SK-N-SH (cell line): ENCODE data around the gene ERGIC2. TPM values are rescaled to one million over a fixed set of nuclear protein-coding genes. Genes with fewer than 3 reads are reported as not detected.

Experiments
- CTCF ChIA-PET: fragments of 300-600, 350-600 bp; formaldehyde crosslinking; extraction: SDS; loops from one replicate; lab custom pipeline; 2021; lab: Yijun Ruan, JAX
- POLR2A ChIA-PET: fragments of 350-600 bp; sonication (Branson Sonifier 250); formaldehyde crosslinking; extraction: SDS; loops from one replicate; lab custom pipeline; 2020; ENCODE audit warnings: antibody characterized with exemption, inconsistent platforms; lab: Yijun Ruan, JAX
- DNase-seq: peaks from one replicate; pipeline ENCODE4 v3.0.0; 2012
- H2AFZ ChIP-seq: fragments of 200-600 bp; sonication (generic); 2 replicates; pipeline ENCODE4 v1.8.1; 2016; ENCODE audit warnings: antibody characterized with exemption, mild to moderate bottlenecking, low read depth
- H3F3A ChIP-seq: fragments of 200-600 bp; sonication (generic); replicated peaks from 2 replicates; pipeline ENCODE3; 2016; ENCODE audit warnings: antibody characterized with exemption, mild to moderate bottlenecking; ENCODE audit not compliant: insufficient read depth
- H3K27ac ChIP-seq, 2 experiments: fragments of 200-500 bp in 1 of 2; fragments of 200-600 bp in 1 of 2; sonication (Bioruptor generic) in 1 of 2; sonication (generic), shearing (Covaris generic) in 1 of 2; 2 replicates each; pipeline versions ENCODE4 v1.5.1 to v1.6.1; 2014 to 2016; ENCODE audit warnings: low read depth in 2 of 2, inconsistent platforms in 1 of 2, low read length in 1 of 2, mild to moderate bottlenecking in 1 of 2, mixed read lengths in 1 of 2
- H3K27me3 ChIP-seq: fragments of 200-600 bp; sonication (generic), shearing (Covaris generic); 2 replicates; pipeline ENCODE4 v1.6.1; 2016; ENCODE audit warnings: mixed run types; ENCODE audit not compliant: insufficient read depth
- H3K36me3 ChIP-seq, 2 experiments: fragments of 200-500 bp in 1 of 2; fragments of 200-600 bp in 1 of 2; sonication (Bioruptor generic) in 1 of 2; sonication (generic) in 1 of 2; replicated peaks in 1 of 2; 2 replicates each; pipeline versions ENCODE3 to v1.5.1; 2014 to 2016; ENCODE audit warnings: low read length in 1 of 2, mild to moderate bottlenecking in 1 of 2; ENCODE audit not compliant: insufficient read depth in 2 of 2, control insufficient read depth in 1 of 2
- H3K4me1 ChIP-seq, 2 experiments: fragments of 200-500 bp in 1 of 2; fragments of 200-600 bp in 1 of 2; sonication (Bioruptor generic) in 1 of 2; sonication (generic), shearing (Covaris generic) in 1 of 2; 2 replicates each; pipeline versions ENCODE4 v1.5.1 to v1.6.1; 2014 to 2016; ENCODE audit warnings: low read depth in 1 of 2, low read length in 1 of 2, mixed run types in 1 of 2; ENCODE audit not compliant: insufficient read depth in 2 of 2, control insufficient read depth in 1 of 2
- H3K4me2 ChIP-seq: fragments of 200-600 bp; sonication (generic), shearing (Covaris generic); 2 replicates; pipeline ENCODE4 v1.6.1; 2017; ENCODE audit warnings: mixed run types
- H3K4me3 ChIP-seq, 2 experiments: fragments of 200-500 bp in 1 of 2; fragments of 200-600 bp in 1 of 2; sonication (Bioruptor generic) in 1 of 2; sonication (generic), shearing (Covaris generic) in 1 of 2; 2 replicates each; pipeline versions ENCODE4 v1.5.1 to v1.8.1; 2014 to 2016; ENCODE audit warnings: low read depth in 2 of 2, inconsistent platforms in 1 of 2, low read length in 1 of 2, mild to moderate bottlenecking in 1 of 2, mixed read lengths in 1 of 2, moderate library complexity in 1 of 2
- H3K79me2 ChIP-seq: fragments of 200-600 bp; sonication (generic); 2 replicates; pipeline ENCODE4 v1.8.1; 2017; ENCODE audit warnings: mild to moderate bottlenecking; ENCODE audit not compliant: insufficient read depth
- H3K9ac ChIP-seq: fragments of 200-600 bp; sonication (generic); 2 replicates; pipeline ENCODE4 v1.6.1; 2017; ENCODE audit warnings: mixed run types
- H3K9me2 ChIP-seq: fragments of 200-600 bp; sonication (generic); 2 replicates; pipeline ENCODE4 v1.6.1; 2017; ENCODE audit warnings: mixed run types
- H3K9me3 ChIP-seq: fragments of 200-600 bp; sonication (generic); 2 replicates; pipeline ENCODE4 v1.6.1; 2017; ENCODE audit warnings: mixed run types, mild to moderate bottlenecking, moderate library complexity
- H4K20me1 ChIP-seq: fragments of 200-600 bp; sonication (generic); 2 replicates; pipeline ENCODE4 v1.6.1; 2017; ENCODE audit warnings: mild to moderate bottlenecking, mixed run types; ENCODE audit not compliant: insufficient read depth
- CHD2 ChIP-seq: fragments of 150-350 bp; IDR thresholded peaks from 2 replicates; pipeline ENCODE4 v1.6.1; 2018; ENCODE audit warnings: low read length; ENCODE audit not compliant: partially characterized antibody
- CTCF ChIP-seq: fragments of 200-600 bp; sonication (generic); IDR thresholded peaks from 2 replicates; pipeline ENCODE4 v1.6.1; 2017; ENCODE audit warnings: antibody characterized with exemption, mild to moderate bottlenecking, moderate library complexity
- EP300 ChIP-seq, 2 experiments: IDR thresholded peaks; 2 replicates each; pipeline versions ENCODE4 v1.4.0 to v1.6.1; 2012; ENCODE audit warnings: borderline replicate concordance in 1 of 2, low read depth in 1 of 2, low read length in 1 of 2
- EZH2phosphoT487 ChIP-seq: fragments of 200-600 bp; sonication (generic); IDR thresholded peaks from 2 replicates; pipeline ENCODE4 v1.6.1; 2017; ENCODE audit warnings: low read depth, mixed run types, mild to moderate bottlenecking, antibody characterized with exemption, moderate library complexity, borderline replicate concordance
- FOSL2 ChIP-seq: IDR thresholded peaks from 2 replicates; pipeline ENCODE4 v1.4.0; 2012; ENCODE audit warnings: low read depth, mild to moderate bottlenecking, moderate library complexity, borderline replicate concordance
- FOXJ3 ChIP-seq: sonication (generic); formaldehyde crosslinking; IDR thresholded peaks from 2 replicates; pipeline ENCODE4 v1.5.1; 2020; ENCODE audit warnings: mild to moderate bottlenecking, missing genetic modification reagents
- FOXM1 ChIP-seq: IDR thresholded peaks from 2 replicates; pipeline ENCODE4 v1.4.0; 2012; ENCODE audit warnings: low read depth, mild to moderate bottlenecking
- GABPA ChIP-seq: IDR thresholded peaks from 2 replicates; pipeline ENCODE4 v1.4.0; 2012; ENCODE audit warnings: low read depth, mild to moderate bottlenecking
- GATA2 ChIP-seq: sonication (generic); formaldehyde crosslinking; IDR thresholded peaks from 2 replicates; pipeline ENCODE4 v1.5.0; 2020; ENCODE audit warnings: mild to moderate bottlenecking, missing genetic modification reagents
- MAX ChIP-seq: IDR thresholded peaks from 2 replicates; pipeline ENCODE4 v1.4.0; 2012; ENCODE audit warnings: low read depth
- MEF2A ChIP-seq: IDR thresholded peaks from 2 replicates; pipeline ENCODE4 v1.4.0; 2012; ENCODE audit warnings: low read depth, borderline replicate concordance
- NFIC ChIP-seq: IDR thresholded peaks from 2 replicates; pipeline ENCODE4 v1.4.0; 2012; ENCODE audit warnings: borderline replicate concordance
- POLR2AphosphoS5 ChIP-seq: IDR thresholded peaks from 2 replicates; pipeline ENCODE4 v1.6.1; 2012; ENCODE audit warnings: low read depth, low read length
- RCOR1 ChIP-seq: fragments of 150-350 bp; IDR thresholded peaks from 2 replicates; pipeline ENCODE4 v1.6.1; 2017; ENCODE audit warnings: antibody characterized with exemption, low read length
- REST ChIP-seq: IDR thresholded peaks from 2 replicates; pipeline ENCODE4 v1.6.1; 2012; ENCODE audit warnings: mild to moderate bottlenecking, low read depth, low read length, moderate library complexity
- RFX5 ChIP-seq: IDR thresholded peaks from 2 replicates; pipeline ENCODE4 v1.6.1; 2012; ENCODE audit warnings: mild to moderate bottlenecking, improper control_type of control experiment, low read length
- RXRA ChIP-seq: IDR thresholded peaks from 2 replicates; pipeline ENCODE4 v1.4.0; 2012; ENCODE audit warnings: low read depth, mild to moderate bottlenecking, borderline replicate concordance
- SMC3 ChIP-seq: IDR thresholded peaks from 2 replicates; pipeline ENCODE4 v1.6.1; 2012; ENCODE audit warnings: low read depth, low read length, improper control_type of control experiment
- USF1 ChIP-seq: IDR thresholded peaks from 2 replicates; pipeline ENCODE4 v1.4.0; 2012; ENCODE audit warnings: low read depth, borderline replicate concordance
- USF2 ChIP-seq: fragments of 150-350 bp; IDR thresholded peaks from 2 replicates; pipeline ENCODE4 v1.6.1; 2017; ENCODE audit warnings: antibody characterized with exemption, low read length, low read depth, borderline replicate concordance
- YY1 ChIP-seq: IDR thresholded peaks from 2 replicates; pipeline ENCODE4 v1.4.0; 2012; ENCODE audit warnings: low read depth, mild to moderate bottlenecking
- WGBS: methylation state at CpG from one replicate; pipeline ENCODE4 v1.1.6; 2017; ENCODE audit warnings: low lambda C conversion rate; 5-methylcytosine and 5-hydroxymethylcytosine counted together
- polyA plus RNA-seq, 3 experiments: library from polyadenylated mRNA; depleted of rRNA; stranded (reverse); fragments of >200 nt; gene quantifications; 2 replicates each; pipeline ENCODE4 v1.2.3, GENCODE V29; 2012

ERGIC2 gene
- polyA plus RNA-seq, 1 of the 3 experiments (the other 2 are of a cell fraction) = 22.1 TPM

GRCh38 chr12:29430716-29431044 lies 49.7 kb upstream of the ERGIC2 start:
- TF ChIP-seq SMC3 (no peak), MAX (no peak), YY1 (no peak), CTCF (no peak), MEF2A (no peak)
- TF ChIP-seq, all 33 proteins: peak for 0
- H3K27ac ChIP-seq = no peak overlapping the region
- no peak overlapping the region for H3K9ac ChIP-seq
- WGBS = 21% methylated on average over 2 of the region's 2 CpGs
- no peaks in the 10 kb centered on the region for H3K4me1 ChIP-seq
- H3K9me3 ChIP-seq = no peaks in the 10 kb centered on the region
- no peak overlapping the region for H3K4me3 ChIP-seq
- POLR2A ChIA-PET = no interaction called here
- CTCF ChIA-PET = no interaction called here
- no peaks in the 10 kb centered on the region for H3K36me3 ChIP-seq
- no peak overlapping the region for H3K4me2 ChIP-seq
- H4K20me1 ChIP-seq = no peaks in the 10 kb centered on the region
- no peak for DNase-seq
- no peaks in the 10 kb centered on the region for H3K79me2 ChIP-seq
- no peaks in the 10 kb centered on the region for H3K9me2 ChIP-seq
- no peaks in the 10 kb centered on the region for H3K27me3 ChIP-seq
- H3F3A ChIP-seq = no peaks in the 10 kb centered on the region
- H2AFZ ChIP-seq = no peak overlapping the region

- TF ChIP-seq USF1 (no peak), RFX5 (no peak), SMC3 (no peak), POLR2AphosphoS5 (no peak), CHD2 (no peak), FOSL2 (no peak), RXRA (no peak), RCOR1 (no peak), GATA2 (CRISPR knock-in tag) (no peak), EP300 (IDR thresholded peaks at IDR 0.05; ENCODE audit: borderline replicate concordance in 1 of 2, low read depth in 1 of 2, low read length in 1 of 2) (no peak), REST (no peak), FOXM1 (no peak), FOXJ3 (no peak), MEF2A (no peak), NFIC (no peak), USF2 (no peak), GABPA (no peak), EZH2phosphoT487 (no peak)
- no peak for DNase-seq
- POLR2A ChIA-PET = no interaction called here
These were observed 49.2 kb upstream of the ERGIC2 start for GRCh38 chr12:29429999-29430715.

More at GRCh38 chr12:29429999-29430715, 49.2 kb upstream of the ERGIC2 start:
- H3K4me1 ChIP-seq = no peaks in the 10 kb centered on the region
- no peaks in the 10 kb centered on the region for H4K20me1 ChIP-seq
- H3K4me2 ChIP-seq = no peak overlapping the region
- no peaks in the 10 kb centered on the region for H3K9me3 ChIP-seq
- WGBS = 25% methylated on average over 3 of the region's 3 CpGs
- no peak overlapping the region for H3K27ac ChIP-seq
- CTCF ChIA-PET = no interaction called here
- H3F3A ChIP-seq = no peaks in the 10 kb centered on the region
- H3K27me3 ChIP-seq = no peaks in the 10 kb centered on the region
- H3K4me3 ChIP-seq = no peak overlapping the region
- H3K36me3 ChIP-seq = no peaks in the 10 kb centered on the region
- H3K79me2 ChIP-seq = no peaks in the 10 kb centered on the region
- no peaks in the 10 kb centered on the region for H3K9me2 ChIP-seq
- no peak overlapping the region for H2AFZ ChIP-seq
- no peak overlapping the region for H3K9ac ChIP-seq
